Heart right ventricle (tissue), 16 donors: ENCODE data around the gene PROM2. TPM values are rescaled to one million over a fixed set of nuclear protein-coding genes. Genes with fewer than 3 reads are reported as not detected.
A peak's percentile ranks its signal among the peaks of the same experiment; 100 is the strongest.

Source experiments
- ATAC-seq, 8 donors: fragments of 200-7000 bp; cut with Tn5 transposase; one replicate each; pipeline ENCODE4 v1.9.1; 2020; ENCODE audit warnings: mild to moderate bottlenecking in 8 of 8, moderate library complexity in 8 of 8, moderate number of reproducible peaks in 1 of 8
- DNase-seq, 2 donors: peaks; one replicate each; pipeline ENCODE4 v3.0.0-alpha.2; 2020
- H3K27ac ChIP-seq, 10 donors: fragments of 200-600 bp; sonication (generic) in 2 of 10; one replicate each; pipeline versions ENCODE4 v1.5.0 to v1.8.0; 2020 to 2022; ENCODE audit warnings: mild to moderate bottlenecking in 3 of 10
- H3K27me3 ChIP-seq, 7 donors: fragments of 200-600 bp; one replicate each; pipeline ENCODE4 v1.8.0; 2021 to 2022; ENCODE audit warnings: mild to moderate bottlenecking in 2 of 7
- H3K36me3 ChIP-seq, 9 donors: fragments of 200-600 bp; sonication (generic) in 1 of 9; one replicate each; pipeline versions ENCODE4 v1.5.0 to v1.8.0; 2020 to 2022; ENCODE audit warnings: mild to moderate bottlenecking in 2 of 9
- H3K4me1 ChIP-seq, 9 donors: fragments of 200-600 bp; sonication (generic) in 1 of 9; one replicate each; pipeline versions ENCODE4 v1.5.0 to v1.8.0; 2020 to 2022; ENCODE audit warnings: mild to moderate bottlenecking in 4 of 9
- H3K4me3 ChIP-seq, 10 donors: fragments of 200-600 bp; sonication (generic) in 2 of 10; one replicate each; pipeline versions ENCODE4 v1.5.0 to v1.8.0; 2020 to 2022; ENCODE audit warnings: mild to moderate bottlenecking in 7 of 10, moderate library complexity in 2 of 10
- H3K9me3 ChIP-seq, 11 donors: fragments of 200-600 bp in 10 of 11; sonication (generic) in 2 of 11; one replicate each; pipeline versions ENCODE4 v1.5.0 to v1.8.0; 2013 to 2022; ENCODE audit warnings: mild to moderate bottlenecking in 2 of 11, control low read depth in 1 of 11, moderate library complexity in 1 of 11
- WGBS, 2 donors: extraction: QIAGEN DNeasy Blood & Tissue Kit; methylation state at CpG; one replicate each; pipeline ENCODE4 v1.1.7; 2013; ENCODE audit warnings: inconsistent platforms in 1 of 2; 5-methylcytosine and 5-hydroxymethylcytosine counted together
- intact Hi-C, 10 donors: fragments of 100-400 bp; cut with DNase I; formaldehyde crosslinking; loops; one replicate each; pipeline versions ENCODE4 v1.11.1 to v1.14.2; 2022
- polyA plus RNA-seq, 2 donors: library from polyadenylated mRNA; stranded (reverse); fragments of 200-250 nt; gene quantifications; one replicate each; pipeline ENCODE4 v1.2.3, GENCODE V29; 2013
- total RNA-seq, 10 donors: library from RNA; stranded (reverse); fragmentation: NEBNext Ultra II Directional in 3 of 10; extraction: Animal tissue kit (Norgen Biotek cat#: 25700) in 3 of 10; gene quantifications; one replicate each; pipeline versions ENCODE4 v1.2.1 to v1.2.4, GENCODE V29; 2021 to 2023
- TF ChIP-seq, protein P1 (sequence below), 9 donors: fragments of 200-600 bp; sonication (generic) in 2 of 9; IDR thresholded peaks; one replicate each; pipeline versions ENCODE4 v1.5.0 to v1.8.0; 2021 to 2022; ENCODE audit warnings: antibody characterized with exemption in 9 of 9, mild to moderate bottlenecking in 5 of 9, moderate library complexity in 1 of 9
- donor health status: Arrhythmogenic right ventricular cardiomyopathy.
- donor health status: ischemic (EF 13 %, LVEDD 7.1; RV severe dilation, severe dysfunction).
- donor health status: healthy with polysubstance abuse.
- donor health status: DM: no; HTN: yes; CAD: no.
- donor health status: DM: no; HTN: no; CAD: no.
- donor health status: ischemic (EF 25% LVEDD 6.9; RV normal size, moderate dysfunction).
- donor health status: ischemic (EF 25% LVEDD 5.7; RV mildly dilated, moderate dysfunction).
- donor health status: healthy.
- donor health status: DM: yes; HTN: yes; CAD: no.
- donor health status: Ischemic cardiomyopathy.
- donor health status: ischemic (EF 35%, LVEDD 5.7; RV mildly dilated, moderate dysfunction).
- donor health status: nonischemic (EF 11% LVEDD 7.7; RV severe dilation, severe dysfunction).
- donor health status: DM: yes; HTN: yes; CAD: no.
- donor health status: PGD.
- donor health status: ischemic (EF 29% LVEDD 5.4; RV normal size, mild dysfunction).
- donor health status: nonischemic (EF 23%, LVEDD 6.1; RV moderate dilation, normal function).

Gene PROM2
- total and polyA plus RNA-seq, 12 donors = 0.32 to 3.4 (median 0.94) TPM

DNA sequence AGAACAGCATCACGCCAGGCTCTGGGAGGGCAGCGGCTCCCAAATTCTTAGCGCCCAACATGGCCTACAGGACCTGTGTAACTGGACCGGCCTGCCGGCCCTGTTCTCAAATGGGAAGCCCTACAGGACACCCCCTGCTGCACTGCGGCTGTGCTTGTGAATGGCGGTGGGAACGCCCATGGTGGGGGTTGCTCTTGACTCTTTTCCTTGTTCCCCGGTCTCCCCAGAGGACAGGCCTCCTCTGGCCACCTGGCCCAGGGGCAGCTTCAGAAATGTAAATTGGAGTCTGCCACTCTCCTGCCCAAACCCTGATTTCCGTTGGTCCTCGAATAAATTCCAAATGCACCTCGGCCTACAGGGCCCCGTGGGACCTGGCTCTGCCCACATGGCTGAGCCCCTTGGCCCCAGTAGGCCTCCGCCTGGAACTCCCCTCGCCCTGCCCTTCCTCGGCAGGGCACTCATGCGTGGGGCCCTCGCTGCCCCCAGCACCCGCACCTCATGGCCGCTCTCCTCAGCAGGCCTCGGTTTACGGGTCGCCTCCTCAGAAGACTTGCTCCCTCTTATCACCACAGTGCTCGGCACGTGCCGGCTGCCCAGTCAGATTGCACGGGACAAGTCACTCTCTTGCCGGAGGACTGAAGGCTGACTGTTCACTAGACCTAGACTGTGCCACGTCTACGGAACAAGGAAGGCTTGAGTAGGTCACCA lies 52.3 kb downstream of the PROM2 start:
- intact Hi-C loops = no loop called here
- H3K9me3 ChIP-seq = no peaks in the 10 kb centered on the region

DNA sequence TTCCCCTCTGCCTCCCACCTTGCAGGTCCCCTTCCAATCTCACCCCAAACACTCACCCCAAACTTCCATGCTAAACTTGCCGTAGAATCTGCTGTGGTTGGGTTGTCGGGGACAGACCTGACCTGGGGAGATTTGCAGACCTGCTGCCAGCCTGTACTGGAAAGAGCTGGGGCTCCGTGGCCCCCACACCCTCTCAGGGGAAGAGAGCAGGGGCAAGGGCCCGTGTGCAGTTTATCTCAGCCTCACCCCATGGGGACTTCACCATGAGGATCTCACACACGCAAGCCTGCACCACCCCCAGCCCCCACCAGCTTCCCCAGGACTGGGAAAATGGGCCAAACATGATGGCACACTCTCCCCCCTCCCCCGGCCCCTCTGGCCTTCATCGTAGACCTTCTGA lies 53.6 kb downstream of the PROM2 start:
- no peaks in the 10 kb centered on the region for H3K27me3 ChIP-seq
- H3K9me3 ChIP-seq = no peaks in the 10 kb centered on the region
- 72 to 74% methylated on average over 7 of the region's 7 CpGs for WGBS, 2 donors
- H3K4me3 ChIP-seq = no peak overlapping the region
- H3K36me3 ChIP-seq = no peaks in the 10 kb centered on the region
- intact Hi-C loops = no loop called here
- DNase-seq = peak in 1 of 2 donors; percentile 0
- no peak overlapping the region for H3K27ac ChIP-seq
- TF ChIP-seq, protein P1, sequence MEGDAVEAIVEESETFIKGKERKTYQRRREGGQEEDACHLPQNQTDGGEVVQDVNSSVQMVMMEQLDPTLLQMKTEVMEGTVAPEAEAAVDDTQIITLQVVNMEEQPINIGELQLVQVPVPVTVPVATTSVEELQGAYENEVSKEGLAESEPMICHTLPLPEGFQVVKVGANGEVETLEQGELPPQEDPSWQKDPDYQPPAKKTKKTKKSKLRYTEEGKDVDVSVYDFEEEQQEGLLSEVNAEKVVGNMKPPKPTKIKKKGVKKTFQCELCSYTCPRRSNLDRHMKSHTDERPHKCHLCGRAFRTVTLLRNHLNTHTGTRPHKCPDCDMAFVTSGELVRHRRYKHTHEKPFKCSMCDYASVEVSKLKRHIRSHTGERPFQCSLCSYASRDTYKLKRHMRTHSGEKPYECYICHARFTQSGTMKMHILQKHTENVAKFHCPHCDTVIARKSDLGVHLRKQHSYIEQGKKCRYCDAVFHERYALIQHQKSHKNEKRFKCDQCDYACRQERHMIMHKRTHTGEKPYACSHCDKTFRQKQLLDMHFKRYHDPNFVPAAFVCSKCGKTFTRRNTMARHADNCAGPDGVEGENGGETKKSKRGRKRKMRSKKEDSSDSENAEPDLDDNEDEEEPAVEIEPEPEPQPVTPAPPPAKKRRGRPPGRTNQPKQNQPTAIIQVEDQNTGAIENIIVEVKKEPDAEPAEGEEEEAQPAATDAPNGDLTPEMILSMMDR (IDR thresholded peaks at IDR 0.05) = no peak
- no peak for ATAC-seq
- peaks cover 0 to 6% (median 0%) of the 10 kb centered on the region in 9 donors for H3K4me1 ChIP-seq

More for the DNA sequence above, 52.3 kb downstream of the PROM2 start:
- WGBS, 2 donors = 91 to 93% methylated on average over 30 of the region's 30 CpGs
- Histone ChIP-seq H3K4me1 (peaks cover 0 to 6% (median 0%) of the 10 kb centered on the region in 9 donors), H3K27me3 (no peaks in the 10 kb centered on the region), H3K4me3 (no peak overlapping the region), H3K27ac (no peak overlapping the region), H3K36me3 (no peaks in the 10 kb centered on the region)
- TF ChIP-seq, protein P1 (IDR thresholded peaks at IDR 0.05) = no peak
- ATAC-seq = no peak
- peak in 1 of 2 donors; percentile 6 for DNase-seq

DNA sequence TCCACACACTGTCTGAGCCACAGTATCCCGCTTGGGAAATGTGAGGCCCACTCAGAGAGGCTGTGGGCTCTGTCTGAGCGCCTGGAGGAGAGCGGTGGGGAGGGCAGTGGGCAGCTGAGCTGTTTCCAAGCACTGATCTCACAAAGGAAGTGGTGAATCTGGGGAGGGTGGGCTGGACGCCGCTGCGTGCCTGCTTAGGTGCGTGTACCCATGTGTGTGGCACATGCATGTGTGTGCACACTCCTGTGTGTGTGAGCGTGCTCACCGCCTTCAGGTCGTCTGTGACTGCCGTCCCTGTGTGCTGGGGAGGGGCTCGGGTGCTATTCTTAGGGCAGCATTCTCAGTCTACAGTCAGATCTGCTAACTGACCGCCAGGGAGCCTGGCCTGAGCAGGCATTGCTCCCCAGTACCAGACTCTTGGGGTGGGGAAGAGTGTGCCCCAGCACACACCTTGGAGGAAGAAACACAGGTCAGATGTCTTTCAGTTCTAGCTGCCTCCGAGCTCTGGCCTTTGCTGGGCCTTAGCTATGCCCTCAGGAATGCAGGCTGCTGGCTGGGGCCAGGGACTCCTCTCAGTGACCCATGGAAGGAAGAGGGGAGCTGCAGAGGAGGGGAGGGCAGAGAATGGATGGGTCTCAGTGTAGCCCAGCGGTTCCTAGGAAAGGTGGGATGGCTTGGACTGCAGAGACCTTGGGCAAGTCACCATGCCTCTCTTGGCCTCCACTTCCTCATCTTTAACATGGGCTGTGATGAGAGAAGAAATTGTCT lies 54.3 kb downstream of the PROM2 start:
- Histone ChIP-seq H3K4me3 (no peak overlapping the region), H3K9me3 (no peaks in the 10 kb centered on the region), H3K27me3 (no peaks in the 10 kb centered on the region), H3K36me3 (no peaks in the 10 kb centered on the region), H3K4me1 (peaks cover 0 to 6% (median 0%) of the 10 kb centered on the region in 9 donors), H3K27ac (no peak overlapping the region)
- intact Hi-C loops = no loop called here
- WGBS, 2 donors = 57 to 62% methylated on average over 15 of the region's 15 CpGs
- ATAC-seq = no peak
- TF ChIP-seq, protein P1 (IDR thresholded peaks at IDR 0.05) = no peak
- peak in 1 of 2 donors; percentile 2 for DNase-seq

DNA sequence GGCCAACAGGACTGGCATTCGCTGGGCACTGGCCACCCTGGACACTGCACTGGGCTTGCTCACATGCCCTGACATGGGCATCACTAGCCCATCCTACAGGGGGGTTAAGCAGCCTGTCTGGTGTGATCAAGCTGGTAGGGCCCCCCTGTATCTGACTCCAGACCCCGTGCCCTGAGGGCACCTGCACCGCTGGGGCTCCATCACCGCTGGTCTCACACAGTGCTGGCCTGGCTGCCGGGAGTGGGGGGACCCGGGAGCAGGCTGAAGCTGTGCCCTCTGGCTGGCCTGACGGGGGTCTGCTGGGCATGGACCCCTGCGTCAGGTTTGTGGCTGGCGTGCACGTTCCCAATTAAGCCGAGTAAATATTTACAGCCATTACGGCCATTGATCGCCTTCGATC lies 55.2 kb downstream of the PROM2 start:
- intact Hi-C loops = no loop called here
- no peaks in the 10 kb centered on the region for H3K9me3 ChIP-seq
- H3K27ac ChIP-seq = no peak overlapping the region
- ATAC-seq (no peak), DNase-seq (peak in 1 of 2 donors; percentile 6)
- TF ChIP-seq, protein P1 (IDR thresholded peaks at IDR 0.05) = no peak
- peaks cover 0 to 6% (median 0%) of the 10 kb centered on the region in 9 donors for H3K4me1 ChIP-seq
- H3K36me3 ChIP-seq = no peaks in the 10 kb centered on the region
- 95% methylated on average over 14 of the region's 14 CpGs for WGBS, 2 donors
- no peaks in the 10 kb centered on the region for H3K27me3 ChIP-seq
- no peak overlapping the region for H3K4me3 ChIP-seq
